HEK293 (cell line): ENCODE results near the gene LIN52.

ENCODE experiments used
- CTCF ChIA-PET: fragments of 350-600 bp; formaldehyde crosslinking; extraction: SDS; loops from one replicate; lab custom pipeline; 2021; ENCODE audit warnings: antibody characterized with exemption; lab: Yijun Ruan, JAX
- POLR2A ChIA-PET: fragments of 300-600 bp; formaldehyde crosslinking; extraction: SDS; loops from one replicate; lab custom pipeline; 2020; ENCODE audit warnings: antibody characterized with exemption, inconsistent platforms; lab: Yijun Ruan, JAX
- H3K27ac ChIP-seq: fragments of 200-500 bp; sonication (Bioruptor generic); 2 replicates; pipeline ENCODE4 v1.5.1; 2014; ENCODE audit warnings: low read depth, low read length, control low read depth, inconsistent platforms; ENCODE audit errors: extremely low read depth
- H3K36me3 ChIP-seq, 2 experiments: fragments of 200-500 bp in 1 of 2; sonication (Bioruptor generic) in 1 of 2; 1 replicate in 1 of 2; 2 replicates in 1 of 2; pipeline ENCODE4 v1.5.1; 2014 to 2017; ENCODE audit warnings: inconsistent platforms in 2 of 2, low read length in 2 of 2; ENCODE audit not compliant: control insufficient read depth in 2 of 2, insufficient read depth in 1 of 2
- H3K4me1 ChIP-seq: fragments of 200-500 bp; sonication (Bioruptor generic); 2 replicates; pipeline ENCODE4 v1.5.1; 2014; ENCODE audit warnings: mild to moderate bottlenecking, low read length, inconsistent platforms; ENCODE audit not compliant: control insufficient read depth, insufficient read depth
- H3K4me3 ChIP-seq: 2 replicates; pipeline ENCODE4 v1.5.1; 2011; ENCODE audit warnings: low read depth, mild to moderate bottlenecking, control low read depth, low read length, moderate library complexity
- H3K9me3 ChIP-seq: fragments of 200-500 bp; sonication (Bioruptor generic); 2 replicates; pipeline ENCODE4 v1.5.1; 2014; ENCODE audit warnings: low read depth, low read length, inconsistent platforms; ENCODE audit not compliant: control insufficient read depth, insufficient read depth
- BCL11A ChIP-seq: fragments of 450-650 bp; formaldehyde crosslinking; IDR thresholded peaks from 2 replicates; pipeline ENCODE4 v1.5.1; 2016; ENCODE audit warnings: low read depth, missing biosample characterization, missing genetic modification characterization
- FEZF1 ChIP-seq: fragments of 450-650 bp; formaldehyde crosslinking; IDR thresholded peaks from 2 replicates; pipeline ENCODE4 v1.5.1; 2016; ENCODE audit warnings: missing biosample characterization, missing genetic modification characterization
- GLI4 ChIP-seq: fragments of 450-650 bp; formaldehyde crosslinking; IDR thresholded peaks from 2 replicates; pipeline ENCODE4 v1.5.1; 2016; ENCODE audit warnings: missing biosample characterization, missing genetic modification characterization
- GLIS1 ChIP-seq: fragments of 450-650 bp; formaldehyde crosslinking; IDR thresholded peaks from 2 replicates; pipeline ENCODE4 v1.5.1; 2016; ENCODE audit warnings: missing biosample characterization, missing genetic modification characterization
- GLIS2 ChIP-seq: fragments of 450-650 bp; formaldehyde crosslinking; IDR thresholded peaks from 2 replicates; pipeline ENCODE4 v1.5.1; 2016; ENCODE audit warnings: missing biosample characterization, missing genetic modification characterization
- KLF16 ChIP-seq: fragments of 450-650 bp; formaldehyde crosslinking; IDR thresholded peaks from 2 replicates; pipeline ENCODE4 v1.5.1; 2017; ENCODE audit warnings: missing biosample characterization, missing genetic modification characterization
- KLF9 ChIP-seq: fragments of 450-650 bp; formaldehyde crosslinking; IDR thresholded peaks from 2 replicates; pipeline ENCODE4 v1.5.1; 2016; ENCODE audit warnings: missing biosample characterization, missing genetic modification characterization, low read depth
- OSR2 ChIP-seq: fragments of 450-650 bp; formaldehyde crosslinking; IDR thresholded peaks from 2 replicates; pipeline ENCODE4 v1.5.1; 2016; ENCODE audit warnings: missing biosample characterization, missing genetic modification characterization
- REPIN1 ChIP-seq: fragments of 450-650 bp; formaldehyde crosslinking; IDR thresholded peaks from 2 replicates; pipeline ENCODE4 v1.5.1; 2017; ENCODE audit warnings: missing biosample characterization, missing genetic modification characterization, low read depth
- SALL2 ChIP-seq: fragments of 450-650 bp; formaldehyde crosslinking; IDR thresholded peaks from 2 replicates; pipeline ENCODE4 v1.5.0; 2017; ENCODE audit warnings: missing biosample characterization, mild to moderate bottlenecking, missing genetic modification characterization, borderline replicate concordance
- SCRT1 ChIP-seq: fragments of 450-650 bp; formaldehyde crosslinking; IDR thresholded peaks from 2 replicates; pipeline ENCODE4 v1.5.1; 2016; ENCODE audit warnings: missing biosample characterization, missing genetic modification characterization, borderline replicate concordance
- SCRT2 ChIP-seq: fragments of 450-650 bp; formaldehyde crosslinking; IDR thresholded peaks from 2 replicates; pipeline ENCODE4 v1.5.1; 2016; ENCODE audit warnings: missing biosample characterization, missing genetic modification characterization
- SP7 ChIP-seq: fragments of 450-650 bp; formaldehyde crosslinking; IDR thresholded peaks from 2 replicates; pipeline ENCODE4 v1.5.1; 2016; ENCODE audit warnings: missing biosample characterization, missing genetic modification characterization
- WT1 ChIP-seq: fragments of 450-650 bp; formaldehyde crosslinking; IDR thresholded peaks from 2 replicates; pipeline ENCODE4 v1.5.1; 2016; ENCODE audit warnings: missing biosample characterization, missing genetic modification characterization
- YY2 ChIP-seq: fragments of 450-650 bp; formaldehyde crosslinking; IDR thresholded peaks from 2 replicates; pipeline ENCODE4 v1.5.1; 2016; ENCODE audit warnings: missing biosample characterization, missing genetic modification characterization
- ZFP3 ChIP-seq: fragments of 450-650 bp; formaldehyde crosslinking; IDR thresholded peaks from 2 replicates; pipeline ENCODE4 v1.5.1; 2016; ENCODE audit warnings: low read depth, missing biosample characterization, missing genetic modification characterization
- ZIC2 ChIP-seq: fragments of 450-650 bp; formaldehyde crosslinking; IDR thresholded peaks from 2 replicates; pipeline ENCODE4 v1.5.1; 2016; ENCODE audit warnings: missing biosample characterization, missing genetic modification characterization
- ZNF121 ChIP-seq: fragments of 450-650 bp; formaldehyde crosslinking; IDR thresholded peaks from 2 replicates; pipeline ENCODE4 v1.5.1; 2016; ENCODE audit warnings: missing biosample characterization, missing genetic modification characterization
- ZNF132 ChIP-seq: fragments of 450-650 bp; formaldehyde crosslinking; IDR thresholded peaks from 2 replicates; pipeline ENCODE4 v1.5.1; 2017; ENCODE audit warnings: missing biosample characterization, missing genetic modification characterization, borderline replicate concordance
- ZNF248 ChIP-seq: fragments of 450-650 bp; formaldehyde crosslinking; IDR thresholded peaks from 2 replicates; pipeline ENCODE4 v1.5.1; 2017; ENCODE audit warnings: missing biosample characterization, missing genetic modification characterization
- ZNF274 ChIP-seq, 2 experiments: fragments of 200-500 bp in 1 of 2; fragments of 450-650 bp in 1 of 2; sonication (Bioruptor generic) in 1 of 2; formaldehyde crosslinking in 1 of 2; IDR thresholded peaks; 2 replicates each; pipeline versions ENCODE4 v1.5.1 to v1.6.1; 2014 to 2016; ENCODE audit warnings: borderline replicate concordance in 1 of 2, inconsistent platforms in 1 of 2, low read length in 1 of 2, missing biosample characterization in 1 of 2, missing genetic modification characterization in 1 of 2
- ZNF302 ChIP-seq: fragments of 450-650 bp; formaldehyde crosslinking; IDR thresholded peaks from 2 replicates; pipeline ENCODE4 v1.5.1; 2016; ENCODE audit warnings: missing biosample characterization, missing genetic modification characterization, low read depth
- ZNF311 ChIP-seq: fragments of 450-650 bp; formaldehyde crosslinking; IDR thresholded peaks from 2 replicates; pipeline ENCODE4 v1.5.1; 2017; ENCODE audit warnings: missing biosample characterization, missing genetic modification characterization, borderline replicate concordance
- ZNF350 ChIP-seq: fragments of 450-650 bp; formaldehyde crosslinking; IDR thresholded peaks from 2 replicates; pipeline ENCODE4 v1.5.0; 2017; ENCODE audit warnings: missing biosample characterization, mild to moderate bottlenecking, missing genetic modification characterization
- ZNF366 ChIP-seq: fragments of 450-650 bp; formaldehyde crosslinking; conservative IDR thresholded peaks from 2 replicates; pipeline ENCODE4 v1.5.1; 2016; ENCODE audit warnings: missing biosample characterization, missing genetic modification characterization
- ZNF555 ChIP-seq: fragments of 450-650 bp; formaldehyde crosslinking; conservative IDR thresholded peaks from 2 replicates; pipeline ENCODE4 v1.5.1; 2017; ENCODE audit warnings: missing biosample characterization, mild to moderate bottlenecking, missing genetic modification characterization, inconsistent platforms
- ZNF560 ChIP-seq: fragments of 450-650 bp; formaldehyde crosslinking; IDR thresholded peaks from 2 replicates; pipeline ENCODE4 v1.5.1; 2017; ENCODE audit warnings: missing biosample characterization, missing genetic modification characterization, borderline replicate concordance
- ZNF830 ChIP-seq: fragments of 450-650 bp; IDR thresholded peaks from 2 replicates; pipeline ENCODE4 v1.5.0; 2018; ENCODE audit warnings: missing biosample characterization, missing genetic modification characterization, low read depth, mild to moderate bottlenecking, moderate library complexity
- TF ChIP-seq, protein P1 (sequence below): fragments of 450-650 bp; formaldehyde crosslinking; IDR thresholded peaks from 2 replicates; pipeline ENCODE4 v1.5.0; 2017; ENCODE audit warnings: missing biosample characterization, missing genetic modification characterization, borderline replicate concordance
- TF ChIP-seq, protein P2 (sequence below): sonication (generic); formaldehyde crosslinking; IDR thresholded peaks from 2 replicates; pipeline ENCODE4 v1.8.1; 2022; ENCODE audit warnings: mild to moderate bottlenecking, moderate library complexity, missing genetic modification reagents
- TF ChIP-seq, protein P3 (sequence below): fragments of 450-650 bp; formaldehyde crosslinking; IDR thresholded peaks from 2 replicates; pipeline ENCODE4 v1.5.1; 2016; ENCODE audit warnings: missing biosample characterization, missing genetic modification characterization
- TF ChIP-seq, protein P4 (sequence below): fragments of 450-650 bp; formaldehyde crosslinking; IDR thresholded peaks from 2 replicates; pipeline ENCODE4 v1.5.1; 2016; ENCODE audit warnings: missing biosample characterization, missing genetic modification characterization
- TF ChIP-seq, protein P5 (sequence below): fragments of 450-650 bp; formaldehyde crosslinking; IDR thresholded peaks from 2 replicates; pipeline ENCODE4 v1.5.1; 2016; ENCODE audit warnings: missing biosample characterization, missing genetic modification characterization
- TF ChIP-seq, protein P6 (sequence below): fragments of 450-650 bp; formaldehyde crosslinking; IDR thresholded peaks from 2 replicates; pipeline ENCODE4 v1.5.1; 2016; ENCODE audit warnings: missing biosample characterization, missing genetic modification characterization

The LIN52 gene

DNA sequence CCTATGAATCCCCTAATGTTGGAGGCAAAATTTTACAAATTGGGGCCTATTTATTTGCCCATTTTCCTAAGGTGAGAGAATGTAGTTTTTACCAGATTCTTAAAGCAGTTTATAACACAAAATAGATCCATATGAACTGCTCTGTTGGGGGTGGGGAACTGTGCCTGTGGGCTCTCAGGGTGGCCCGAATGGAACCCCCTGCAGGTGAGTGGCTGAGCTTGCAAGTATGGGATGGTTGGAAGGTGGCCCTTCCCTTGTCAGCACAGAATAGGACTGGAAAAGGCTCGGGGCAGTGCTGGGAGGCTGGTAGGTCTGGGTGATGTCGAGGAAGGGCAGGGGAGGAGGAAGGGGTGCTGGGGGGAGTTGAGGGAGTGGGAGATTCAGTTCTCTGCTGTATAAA, 159.4 kb downstream of the LIN52 start:
- POLR2A ChIA-PET: no interaction called here
- H3K4me1 ChIP-seq: no peaks in the 10 kb centered on the region
- CTCF ChIA-PET: interaction anchor here (0.7 kb wide), 2 partner anchors 10 to 114 kb away, joined by 3 read pairs; no protein-coding TSS in a partner anchor

DNA sequence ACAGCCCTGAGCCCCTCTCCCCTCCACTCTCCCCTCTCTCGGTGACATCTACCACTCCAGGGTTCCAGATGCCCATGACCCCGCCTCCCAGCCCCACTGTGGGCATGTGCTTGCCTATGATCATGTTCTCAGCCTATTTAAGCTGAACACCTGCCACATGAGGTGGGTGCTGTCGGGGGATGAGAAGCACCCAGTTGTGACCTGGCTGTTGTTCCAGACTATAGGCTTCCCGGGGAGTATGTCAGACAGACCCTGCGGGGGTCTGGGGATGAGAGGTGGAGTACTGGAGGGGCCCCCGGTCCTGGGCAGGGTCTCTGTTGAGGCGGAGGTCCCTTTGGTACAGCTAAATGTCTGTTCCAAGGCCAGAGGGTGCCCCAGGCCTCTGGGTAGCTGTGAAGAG, 160.5 kb downstream of the LIN52 start:
- H3K27ac ChIP-seq: no peak overlapping the region
- no peaks in the 10 kb centered on the region for H3K9me3 ChIP-seq
- no peaks in the 10 kb centered on the region for H3K4me1 ChIP-seq
- no peaks in the 10 kb centered on the region for H3K36me3 ChIP-seq
- H3K4me3 ChIP-seq: no peak overlapping the region
- ChIA-PET POLR2A (no interaction called here), CTCF (interaction anchor here (0.6 to 1.9 kb wide), 3 partner anchors 9 to 17 kb away, joined by 3 to 10 read pairs (median 6); no protein-coding TSS in a partner anchor)
- TF ChIP-seq GLI4 (tag by site-specific recombination) (no peak), KLF16 (tag by site-specific recombination) (no peak), ZNF555 (tag by site-specific recombination) (no peak), ZFP3 (no peak), SALL2 (tag by site-specific recombination) (no peak), ZNF830 (tag by site-specific recombination) (no peak)
- TF ChIP-seq, protein P1, sequence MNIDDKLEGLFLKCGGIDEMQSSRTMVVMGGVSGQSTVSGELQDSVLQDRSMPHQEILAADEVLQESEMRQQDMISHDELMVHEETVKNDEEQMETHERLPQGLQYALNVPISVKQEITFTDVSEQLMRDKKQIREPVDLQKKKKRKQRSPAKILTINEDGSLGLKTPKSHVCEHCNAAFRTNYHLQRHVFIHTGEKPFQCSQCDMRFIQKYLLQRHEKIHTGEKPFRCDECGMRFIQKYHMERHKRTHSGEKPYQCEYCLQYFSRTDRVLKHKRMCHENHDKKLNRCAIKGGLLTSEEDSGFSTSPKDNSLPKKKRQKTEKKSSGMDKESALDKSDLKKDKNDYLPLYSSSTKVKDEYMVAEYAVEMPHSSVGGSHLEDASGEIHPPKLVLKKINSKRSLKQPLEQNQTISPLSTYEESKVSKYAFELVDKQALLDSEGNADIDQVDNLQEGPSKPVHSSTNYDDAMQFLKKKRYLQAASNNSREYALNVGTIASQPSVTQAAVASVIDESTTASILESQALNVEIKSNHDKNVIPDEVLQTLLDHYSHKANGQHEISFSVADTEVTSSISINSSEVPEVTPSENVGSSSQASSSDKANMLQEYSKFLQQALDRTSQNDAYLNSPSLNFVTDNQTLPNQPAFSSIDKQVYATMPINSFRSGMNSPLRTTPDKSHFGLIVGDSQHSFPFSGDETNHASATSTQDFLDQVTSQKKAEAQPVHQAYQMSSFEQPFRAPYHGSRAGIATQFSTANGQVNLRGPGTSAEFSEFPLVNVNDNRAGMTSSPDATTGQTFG (tag by site-specific recombination): no peak
- TF ChIP-seq, protein P2, sequence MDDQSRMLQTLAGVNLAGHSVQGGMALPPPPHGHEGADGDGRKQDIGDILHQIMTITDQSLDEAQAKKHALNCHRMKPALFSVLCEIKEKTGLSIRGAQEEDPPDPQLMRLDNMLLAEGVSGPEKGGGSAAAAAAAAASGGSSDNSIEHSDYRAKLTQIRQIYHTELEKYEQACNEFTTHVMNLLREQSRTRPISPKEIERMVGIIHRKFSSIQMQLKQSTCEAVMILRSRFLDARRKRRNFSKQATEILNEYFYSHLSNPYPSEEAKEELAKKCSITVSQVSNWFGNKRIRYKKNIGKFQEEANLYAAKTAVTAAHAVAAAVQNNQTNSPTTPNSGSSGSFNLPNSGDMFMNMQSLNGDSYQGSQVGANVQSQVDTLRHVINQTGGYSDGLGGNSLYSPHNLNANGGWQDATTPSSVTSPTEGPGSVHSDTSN (CRISPR knock-in tag): no peak

More for the DNA sequence above, 159.4 kb downstream of the LIN52 start:
- no peak overlapping the region for H3K27ac ChIP-seq
- no peak overlapping the region for H3K4me3 ChIP-seq
- TF ChIP-seq, protein P3, sequence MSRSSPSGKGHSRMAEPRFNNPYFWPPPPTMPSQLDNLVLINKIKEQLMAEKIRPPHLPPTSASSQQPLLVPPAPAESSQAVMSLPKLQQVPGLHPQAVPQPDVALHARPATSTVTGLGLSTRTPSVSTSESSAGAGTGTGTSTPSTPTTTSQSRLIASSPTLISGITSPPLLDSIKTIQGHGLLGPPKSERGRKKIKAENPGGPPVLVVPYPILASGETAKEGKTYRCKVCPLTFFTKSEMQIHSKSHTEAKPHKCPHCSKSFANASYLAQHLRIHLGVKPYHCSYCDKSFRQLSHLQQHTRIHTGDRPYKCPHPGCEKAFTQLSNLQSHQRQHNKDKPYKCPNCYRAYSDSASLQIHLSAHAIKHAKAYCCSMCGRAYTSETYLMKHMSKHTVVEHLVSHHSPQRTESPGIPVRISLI (tag by site-specific recombination): no peak
- TF ChIP-seq ZNF302 (tag by site-specific recombination): no peak
- TF ChIP-seq, protein P4, sequence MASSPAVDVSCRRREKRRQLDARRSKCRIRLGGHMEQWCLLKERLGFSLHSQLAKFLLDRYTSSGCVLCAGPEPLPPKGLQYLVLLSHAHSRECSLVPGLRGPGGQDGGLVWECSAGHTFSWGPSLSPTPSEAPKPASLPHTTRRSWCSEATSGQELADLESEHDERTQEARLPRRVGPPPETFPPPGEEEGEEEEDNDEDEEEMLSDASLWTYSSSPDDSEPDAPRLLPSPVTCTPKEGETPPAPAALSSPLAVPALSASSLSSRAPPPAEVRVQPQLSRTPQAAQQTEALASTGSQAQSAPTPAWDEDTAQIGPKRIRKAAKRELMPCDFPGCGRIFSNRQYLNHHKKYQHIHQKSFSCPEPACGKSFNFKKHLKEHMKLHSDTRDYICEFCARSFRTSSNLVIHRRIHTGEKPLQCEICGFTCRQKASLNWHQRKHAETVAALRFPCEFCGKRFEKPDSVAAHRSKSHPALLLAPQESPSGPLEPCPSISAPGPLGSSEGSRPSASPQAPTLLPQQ (tag by site-specific recombination): no peak
- no peak for TF ChIP-seq ZNF274 (IDR thresholded peaks at IDR 0.05; ENCODE audit: low read length)
- TF ChIP-seq ZNF274 (tag by site-specific recombination; IDR thresholded peaks at IDR 0.05; ENCODE audit: borderline replicate concordance): no peak
- 0 out of 2 replicates have a peak, but pooled peaks have one; percentile 16 for TF ChIP-seq GLIS2 (tag by site-specific recombination)
- TF ChIP-seq ZNF366: no peak
- no peak for TF ChIP-seq ZNF132 (tag by site-specific recombination)
- TF ChIP-seq, protein P5, sequence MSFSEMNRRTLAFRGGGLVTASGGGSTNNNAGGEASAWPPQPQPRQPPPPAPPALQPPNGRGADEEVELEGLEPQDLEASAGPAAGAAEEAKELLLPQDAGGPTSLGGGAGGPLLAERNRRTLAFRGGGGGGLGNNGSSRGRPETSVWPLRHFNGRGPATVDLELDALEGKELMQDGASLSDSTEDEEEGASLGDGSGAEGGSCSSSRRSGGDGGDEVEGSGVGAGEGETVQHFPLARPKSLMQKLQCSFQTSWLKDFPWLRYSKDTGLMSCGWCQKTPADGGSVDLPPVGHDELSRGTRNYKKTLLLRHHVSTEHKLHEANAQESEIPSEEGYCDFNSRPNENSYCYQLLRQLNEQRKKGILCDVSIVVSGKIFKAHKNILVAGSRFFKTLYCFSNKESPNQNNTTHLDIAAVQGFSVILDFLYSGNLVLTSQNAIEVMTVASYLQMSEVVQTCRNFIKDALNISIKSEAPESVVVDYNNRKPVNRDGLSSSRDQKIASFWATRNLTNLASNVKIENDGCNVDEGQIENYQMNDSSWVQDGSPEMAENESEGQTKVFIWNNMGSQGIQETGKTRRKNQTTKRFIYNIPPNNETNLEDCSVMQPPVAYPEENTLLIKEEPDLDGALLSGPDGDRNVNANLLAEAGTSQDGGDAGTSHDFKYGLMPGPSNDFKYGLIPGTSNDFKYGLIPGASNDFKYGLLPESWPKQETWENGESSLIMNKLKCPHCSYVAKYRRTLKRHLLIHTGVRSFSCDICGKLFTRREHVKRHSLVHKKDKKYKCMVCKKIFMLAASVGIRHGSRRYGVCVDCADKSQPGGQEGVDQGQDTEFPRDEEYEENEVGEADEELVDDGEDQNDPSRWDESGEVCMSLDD (tag by site-specific recombination): no peak
- no peak for TF ChIP-seq ZNF248 (tag by site-specific recombination)
- TF ChIP-seq ZIC2: peak; percentile 18; the same call in 1 of the 2 replicates
- TF ChIP-seq BCL11A (tag by site-specific recombination): no peak
- no peak for TF ChIP-seq ZNF311
- no peak for TF ChIP-seq SCRT1 (tag by site-specific recombination)
- TF ChIP-seq WT1 (tag by site-specific recombination): no peak
- no peak for TF ChIP-seq OSR2
- TF ChIP-seq ZNF121 (tag by site-specific recombination): no peak
- TF ChIP-seq SCRT2 (tag by site-specific recombination): no peak
- TF ChIP-seq, protein P6, sequence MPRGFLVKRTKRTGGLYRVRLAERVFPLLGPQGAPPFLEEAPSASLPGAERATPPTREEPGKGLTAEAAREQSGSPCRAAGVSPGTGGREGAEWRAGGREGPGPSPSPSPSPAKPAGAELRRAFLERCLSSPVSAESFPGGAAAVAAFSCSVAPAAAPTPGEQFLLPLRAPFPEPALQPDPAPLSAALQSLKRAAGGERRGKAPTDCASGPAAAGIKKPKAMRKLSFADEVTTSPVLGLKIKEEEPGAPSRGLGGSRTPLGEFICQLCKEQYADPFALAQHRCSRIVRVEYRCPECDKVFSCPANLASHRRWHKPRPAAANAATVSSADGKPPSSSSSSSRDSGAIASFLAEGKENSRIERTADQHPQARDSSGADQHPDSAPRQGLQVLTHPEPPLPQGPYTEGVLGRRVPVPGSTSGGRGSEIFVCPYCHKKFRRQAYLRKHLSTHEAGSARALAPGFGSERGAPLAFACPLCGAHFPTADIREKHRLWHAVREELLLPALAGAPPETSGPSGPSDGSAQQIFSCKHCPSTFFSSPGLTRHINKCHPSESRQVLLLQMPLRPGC (tag by site-specific recombination): no peak
- TF ChIP-seq GLIS1 (tag by site-specific recombination): peak; percentile 35; the same call in 1 of the 2 replicates
- TF ChIP-seq KLF9 (tag by site-specific recombination): no peak
- TF ChIP-seq ZNF350 (tag by site-specific recombination): no peak
- TF ChIP-seq ZNF560: no peak
- TF ChIP-seq FEZF1 (tag by site-specific recombination): no peak
- TF ChIP-seq YY2 (tag by site-specific recombination): no peak
- TF ChIP-seq SP7 (tag by site-specific recombination): no peak
- TF ChIP-seq REPIN1 (tag by site-specific recombination): no peak
- no peaks in the 10 kb centered on the region for H3K36me3 ChIP-seq
- H3K9me3 ChIP-seq: no peaks in the 10 kb centered on the region
